ENCODE data around the gene NBAS.
"Not testable (repeated sequence)": the region's sequence is repeated elsewhere in the genome, so short reads cannot be mapped to it uniquely, and the experiment has no call there.

Gene NBAS

GRCh38 chr2:15481000-15481399 lies 80.1 kb downstream of the NBAS start:
- no peak for DNase-seq (ENCODE audit: low read depth in 2 of 3, low spot score in 1 of 3)

GRCh38 chr2:15480552-15480951 lies 80.6 kb downstream of the NBAS start:
- no peak for DNase-seq (ENCODE audit: low read depth in 2 of 3, low spot score in 1 of 3)

- no peak for DNase-seq (ENCODE audit: low read depth in 2 of 3, low spot score in 1 of 3)
Observed at GRCh38 chr2:15472876-15473275, 88.3 kb downstream of the NBAS start.

GRCh38 chr2:15472133-15472532 lies 89.0 kb downstream of the NBAS start:
- no peak for DNase-seq (ENCODE audit: low read depth in 2 of 3, low spot score in 1 of 3)

GRCh38 chr2:15471606-15472005 lies 89.5 kb downstream of the NBAS start:
- no peak for DNase-seq (ENCODE audit: low read depth in 2 of 3, low spot score in 1 of 3)

- no peak for DNase-seq (ENCODE audit: low read depth in 2 of 3, low spot score in 1 of 3)
Observed at GRCh38 chr2:15460112-15460620, 101.0 kb downstream of the NBAS start.

- no peak for DNase-seq (ENCODE audit: low read depth in 2 of 3, low spot score in 1 of 3)
Observed at GRCh38 chr2:15458277-15458676, 102.9 kb downstream of the NBAS start.

- no peak for DNase-seq (ENCODE audit: low read depth in 2 of 3, low spot score in 1 of 3)
Observed at GRCh38 chr2:15457868-15458267, 103.3 kb downstream of the NBAS start.

GRCh38 chr2:15456352-15456751 lies 104.8 kb downstream of the NBAS start:
- no peak for DNase-seq (ENCODE audit: low read depth in 2 of 3, low spot score in 1 of 3)

GRCh38 chr2:15450808-15451207 lies 110.3 kb downstream of the NBAS start:
- no peak for DNase-seq (ENCODE audit: low read depth in 2 of 3, low spot score in 1 of 3)

GRCh38 chr2:15449556-15450236 lies 111.4 kb downstream of the NBAS start:
- DNase-seq (ENCODE audit: low read depth in 2 of 3, low spot score in 1 of 3), result no peak

GRCh38 chr2:15448250-15448839 lies 112.8 kb downstream of the NBAS start:
- DNase-seq (ENCODE audit: low read depth in 2 of 3, low spot score in 1 of 3), result no peak

GRCh38 chr2:15447381-15447780 lies 113.8 kb downstream of the NBAS start:
- DNase-seq (ENCODE audit: low read depth in 2 of 3, low spot score in 1 of 3), result no peak

- no peak for DNase-seq (ENCODE audit: low read depth in 2 of 3, low spot score in 1 of 3)
Observed at GRCh38 chr2:15446961-15447360, 114.2 kb downstream of the NBAS start.

GRCh38 chr2:15445891-15446562 lies 115.1 kb downstream of the NBAS start:
- no peak for DNase-seq (ENCODE audit: low read depth in 2 of 3, low spot score in 1 of 3)

GRCh38 chr2:15439768-15440524 lies 121.2 kb downstream of the NBAS start:
- not testable (repeated sequence) for DNase-seq (ENCODE audit: low read depth in 2 of 3, low spot score in 1 of 3)

GRCh38 chr2:15439366-15439765 lies 121.8 kb downstream of the NBAS start:
- DNase-seq (ENCODE audit: low read depth in 2 of 3, low spot score in 1 of 3), result not testable (repeated sequence)

- DNase-seq (ENCODE audit: low read depth in 2 of 3, low spot score in 1 of 3), result no peak
Observed at GRCh38 chr2:15436195-15436594, 124.9 kb downstream of the NBAS start.

GRCh38 chr2:15435474-15435873 lies 125.7 kb downstream of the NBAS start:
- DNase-seq (ENCODE audit: low read depth in 2 of 3, low spot score in 1 of 3), result no peak

GRCh38 chr2:15432642-15433256 lies 128.4 kb downstream of the NBAS start:
- DNase-seq (ENCODE audit: low read depth in 2 of 3, low spot score in 1 of 3), result no peak

GRCh38 chr2:15429032-15429431 lies 132.1 kb downstream of the NBAS start:
- no peak for DNase-seq (ENCODE audit: low read depth in 2 of 3, low spot score in 1 of 3)
